ENCODE results near the gene RRBP1. TPM values are rescaled to one million over a fixed set of nuclear protein-coding genes. Genes with fewer than 3 reads are reported as not detected.

RRBP1 gene
- total RNA-seq, 1 experiment from 2014 or later: 75.9 TPM

GRCh38 chr20:17662333-17663039 lies 19.6 kb downstream of the RRBP1 start:
- peak overlapping the region; percentile 58 for H3K27ac ChIP-seq (ENCODE audit: low read depth, low read length, poor library complexity, severe bottlenecking)
- H3K4me3 ChIP-seq (ENCODE audit: low read depth, low read length, poor library complexity, severe bottlenecking): no peak overlapping the region
- POLR2A ChIA-PET (ENCODE audit: low non-redundant PET): interaction anchor here (0.7 kb wide), 1 partner anchor 20 kb away, joined by 3 read pairs; no protein-coding TSS in a partner anchor
- BruUV-seq (replicated peaks): no TSS peak
- DNase-seq (ENCODE audit: low spot score): peak; percentile 71
- H3K27me3 ChIP-seq (replicated peaks; ENCODE audit: insufficient read depth, low read depth, low read length, poor library complexity): no peaks in the 10 kb centered on the region
- TF ChIP-seq EZH2 (IDR thresholded peaks at IDR 0.05; ENCODE audit: borderline replicate concordance, low read depth, low read length, poor library complexity, severe bottlenecking) (no peak), CTCF (conservative IDR thresholded peaks at IDR 0.05; ENCODE audit: low read depth, low read length) (no peak)
- H3K4me1 ChIP-seq (ENCODE audit: insufficient read depth, low read length, poor library complexity, severe bottlenecking): peaks cover 54% of the 10 kb centered on the region
- intact Hi-C loops (cut with micrococcal nuclease; ENCODE audit: unreplicated experiment): loop anchor here (5.0 to 10.0 kb wide), 2 partner anchors 95 to 332 kb away; no protein-coding TSS in a partner anchor
- H3K9me3 ChIP-seq (ENCODE audit: low read depth, low read length, poor library complexity, severe bottlenecking): peaks cover 8% of the 10 kb centered on the region
- H3K36me3 ChIP-seq (ENCODE audit: insufficient read depth, low read length, poor library complexity, severe bottlenecking): peaks cover 24% of the 10 kb centered on the region
- CTCF ChIA-PET: no interaction called here

- Histone ChIP-seq H3K4me1 (ENCODE audit: insufficient read depth, low read length, poor library complexity, severe bottlenecking) (peaks cover 42% of the 10 kb centered on the region), H3K4me3 (ENCODE audit: low read depth, low read length, poor library complexity, severe bottlenecking) (no peak overlapping the region), H3K9me3 (ENCODE audit: low read depth, low read length, poor library complexity, severe bottlenecking) (peaks cover 8% of the 10 kb centered on the region), H3K27ac (ENCODE audit: low read depth, low read length, poor library complexity, severe bottlenecking) (peak overlapping the region; percentile 11), H3K27me3 (replicated peaks; ENCODE audit: insufficient read depth, low read depth, low read length, poor library complexity) (no peaks in the 10 kb centered on the region), H3K36me3 (ENCODE audit: insufficient read depth, low read length, poor library complexity, severe bottlenecking) (peaks cover 19% of the 10 kb centered on the region)
- ChIA-PET CTCF (no interaction called here), POLR2A (ENCODE audit: low non-redundant PET) (no interaction called here)
- DNase-seq (ENCODE audit: low spot score): no peak
- intact Hi-C loops (cut with micrococcal nuclease; ENCODE audit: unreplicated experiment): loop anchor here (5.0 to 10.0 kb wide), 2 partner anchors 94 to 334 kb away; no protein-coding TSS in a partner anchor
- no TSS peak for BruUV-seq (replicated peaks)
- TF ChIP-seq EZH2 (IDR thresholded peaks at IDR 0.05; ENCODE audit: borderline replicate concordance, low read depth, low read length, poor library complexity, severe bottlenecking) (no peak), CTCF (conservative IDR thresholded peaks at IDR 0.05; ENCODE audit: low read depth, low read length) (no peak)
Measured at GRCh38 chr20:17661121-17661744, 20.8 kb downstream of the RRBP1 start.

- TF ChIP-seq CTCF (conservative IDR thresholded peaks at IDR 0.05; ENCODE audit: low read depth, low read length): no peak
- no peak for TF ChIP-seq EZH2 (IDR thresholded peaks at IDR 0.05; ENCODE audit: borderline replicate concordance, low read depth, low read length, poor library complexity, severe bottlenecking)
- intact Hi-C loops (cut with micrococcal nuclease; ENCODE audit: unreplicated experiment): loop anchor here (5.0 to 10.0 kb wide), 2 partner anchors 93 to 334 kb away; no protein-coding TSS in a partner anchor
- Histone ChIP-seq H3K27me3 (replicated peaks; ENCODE audit: insufficient read depth, low read depth, low read length, poor library complexity) (no peaks in the 10 kb centered on the region), H3K4me1 (ENCODE audit: insufficient read depth, low read length, poor library complexity, severe bottlenecking) (peaks cover 42% of the 10 kb centered on the region), H3K4me3 (ENCODE audit: low read depth, low read length, poor library complexity, severe bottlenecking) (no peak overlapping the region), H3K27ac (ENCODE audit: low read depth, low read length, poor library complexity, severe bottlenecking) (no peak overlapping the region), H3K9me3 (ENCODE audit: low read depth, low read length, poor library complexity, severe bottlenecking) (peaks cover 8% of the 10 kb centered on the region), H3K36me3 (ENCODE audit: insufficient read depth, low read length, poor library complexity, severe bottlenecking) (peaks cover 19% of the 10 kb centered on the region)
- no peak for DNase-seq (ENCODE audit: low spot score)
- no TSS peak for BruUV-seq (replicated peaks)
- ChIA-PET POLR2A (ENCODE audit: low non-redundant PET) (no interaction called here), CTCF (no interaction called here)
Measured at GRCh38 chr20:17660667-17661066, 21.4 kb downstream of the RRBP1 start.
